Chondrocyte (in vitro differentiated cells): Measurements from ENCODE around the gene RREB1. TPM values are rescaled to one million over a fixed set of nuclear protein-coding genes. Genes with fewer than 3 reads are reported as not detected.

Experiments
- DNase-seq: peaks from one replicate; pipeline ENCODE4 v3.0.0; 2021; ENCODE audit warnings: mixed read lengths, low spot score
- H3K27ac Mint-ChIP-seq: one replicate; pipeline ENCODE4 v1.8.0; 2021; ENCODE audit warnings: mild to moderate bottlenecking, moderate library complexity, mixed read lengths; ENCODE audit not compliant: unreplicated experiment
- H3K27me3 Mint-ChIP-seq: 2 replicates; pipeline ENCODE4 v1.8.0; 2021; ENCODE audit warnings: low read depth, mixed read lengths
- H3K36me3 Mint-ChIP-seq: 2 replicates; pipeline ENCODE4 v1.8.0; 2021; ENCODE audit warnings: low read depth, mixed read lengths
- H3K4me1 Mint-ChIP-seq: 2 replicates; pipeline ENCODE4 v1.8.0; 2021; ENCODE audit warnings: low read depth, mild to moderate bottlenecking, mixed read lengths
- H3K4me3 Mint-ChIP-seq: one replicate; pipeline ENCODE4 v1.8.0; 2021; ENCODE audit warnings: mild to moderate bottlenecking, moderate library complexity, mixed read lengths; ENCODE audit not compliant: unreplicated experiment
- H3K9me3 Mint-ChIP-seq: 2 replicates; pipeline ENCODE4 v1.8.0; 2021; ENCODE audit warnings: low read depth, mixed read lengths
- CTCF ChIP-seq: fragments of 200-600 bp; sonication (generic); IDR thresholded peaks from 2 replicates; pipeline ENCODE4 v1.5.0; 2021; ENCODE audit warnings: antibody characterized with exemption, mild to moderate bottlenecking, moderate library complexity
- total RNA-seq: library from RNA; stranded (reverse); gene quantifications from 3 replicates; pipeline ENCODE4 v1.2.1, GENCODE V29; 2021

The RREB1 gene
- total RNA-seq, 1 donor from 2014 or later: 28.4 TPM

GRCh38 chr6:7254980-7255835, 147.4 kb downstream of the RREB1 start:
- DNase-seq: no peak
- no peak for TF ChIP-seq CTCF
- no peak overlapping the region for H3K4me3 Mint-ChIP-seq
- H3K36me3 Mint-ChIP-seq: peaks cover 4% of the 10 kb centered on the region
- peaks cover 5% of the 10 kb centered on the region for H3K4me1 Mint-ChIP-seq
- no peaks in the 10 kb centered on the region for H3K27me3 Mint-ChIP-seq
- H3K9me3 Mint-ChIP-seq: peaks cover 5% of the 10 kb centered on the region
- H3K27ac Mint-ChIP-seq: no peak overlapping the region

- H3K27ac Mint-ChIP-seq: no peak overlapping the region
- peaks cover 5% of the 10 kb centered on the region for H3K9me3 Mint-ChIP-seq
- DNase-seq: no peak
- H3K4me1 Mint-ChIP-seq: peaks cover 11% of the 10 kb centered on the region
- H3K4me3 Mint-ChIP-seq: no peak overlapping the region
- peaks cover 2% of the 10 kb centered on the region for H3K36me3 Mint-ChIP-seq
- no peaks in the 10 kb centered on the region for H3K27me3 Mint-ChIP-seq
- no peak for TF ChIP-seq CTCF
These were observed 148.2 kb downstream of the RREB1 start for GRCh38 chr6:7255918-7256317.

- Mint-ChIP-seq H3K27ac (no peak overlapping the region), H3K27me3 (no peaks in the 10 kb centered on the region), H3K4me3 (no peak overlapping the region), H3K9me3 (peaks cover 5% of the 10 kb centered on the region), H3K4me1 (peaks cover 19% of the 10 kb centered on the region), H3K36me3 (no peaks in the 10 kb centered on the region)
- TF ChIP-seq CTCF: no peak
- DNase-seq: no peak
These were observed 149.0 kb downstream of the RREB1 start for GRCh38 chr6:7256785-7257184.

- no peaks in the 10 kb centered on the region for H3K36me3 Mint-ChIP-seq
- H3K4me3 Mint-ChIP-seq: no peak overlapping the region
- H3K4me1 Mint-ChIP-seq: peaks cover 26% of the 10 kb centered on the region
- DNase-seq: no peak
- no peak for TF ChIP-seq CTCF
- H3K27me3 Mint-ChIP-seq: no peaks in the 10 kb centered on the region
- peaks cover 5% of the 10 kb centered on the region for H3K9me3 Mint-ChIP-seq
- H3K27ac Mint-ChIP-seq: no peak overlapping the region
These were observed 149.9 kb downstream of the RREB1 start for GRCh38 chr6:7257521-7258230.

GRCh38 chr6:7258231-7258763, 150.5 kb downstream of the RREB1 start:
- no peak for TF ChIP-seq CTCF
- Mint-ChIP-seq H3K36me3 (no peaks in the 10 kb centered on the region), H3K27me3 (no peaks in the 10 kb centered on the region), H3K4me3 (no peak overlapping the region), H3K9me3 (peaks cover 5% of the 10 kb centered on the region), H3K4me1 (peaks cover 26% of the 10 kb centered on the region), H3K27ac (no peak overlapping the region)
- no peak for DNase-seq
